T-cell (primary cell): ENCODE data around the gene PDXDC1. TPM values are rescaled to one million over a fixed set of nuclear protein-coding genes. Genes with fewer than 3 reads are reported as not detected.
"Not testable (repeated sequence)": the region's sequence is repeated elsewhere in the genome, so short reads cannot be mapped to it uniquely, and the experiment has no call there.

Experiments used
- ATAC-seq, 4 experiments: fragments of 200-7000 bp in 3 of 4; fragments of 150-1000 bp in 1 of 4; cut with Tn5 transposase; replicated peaks in 1 of 4; 1 replicate in 3 of 4; 2 replicates in 1 of 4; pipeline ENCODE4 v1.10.0; 2021; ENCODE audit warnings: moderate library complexity in 3 of 4, mild to moderate bottlenecking in 2 of 4, moderate number of reproducible peaks in 1 of 4
- CTCF ChIA-PET, 2 donors: fragments of 300-600 bp; sonication (Branson Sonifier 250); formaldehyde crosslinking; loops; one replicate each; lab custom pipeline; 2022; ENCODE audit warnings: antibody characterized with exemption in 2 of 2; lab: Charles Lee
- POLR2A ChIA-PET, 2 donors: fragments of 300-600 bp; sonication (Branson Sonifier 250); formaldehyde crosslinking; loops; one replicate each; lab custom pipeline; 2022; ENCODE audit warnings: antibody characterized with exemption in 2 of 2; lab: Charles Lee
- DNase-seq, 35 experiments: peaks; one replicate each; pipeline versions ENCODE4 v3.0.0 to v3.0.0-alpha.2; 2013 to 2023
- H3K27ac ChIP-seq: one replicate; pipeline ENCODE4 v1.5.1; 2013; ENCODE audit warnings: low read length
- H3K27me3 ChIP-seq, 2 experiments: replicated peaks in 1 of 2; 1 replicate in 1 of 2; 2 replicates in 1 of 2; pipeline versions ENCODE4 v1.6.1 to v1.7.0; 2013; ENCODE audit warnings: low read length in 1 of 2, mixed read lengths in 1 of 2; ENCODE audit not compliant: control insufficient read depth in 2 of 2, insufficient read depth in 2 of 2; ENCODE audit errors: extremely low read depth in 1 of 2
- H3K36me3 ChIP-seq, 2 donors: 1 replicate in 1 of 2; 2 replicates in 1 of 2; pipeline versions ENCODE4 v1.6.1 to v1.7.0; 2013; ENCODE audit warnings: low read length in 1 of 2; ENCODE audit not compliant: control insufficient read depth in 2 of 2, insufficient read depth in 1 of 2; ENCODE audit errors: extremely low read depth in 1 of 2
- H3K4me1 ChIP-seq, 2 experiments: 1 replicate in 1 of 2; 2 replicates in 1 of 2; pipeline versions ENCODE4 v1.6.1 to v1.7.0; 2013; ENCODE audit warnings: low read length in 2 of 2, mixed read lengths in 1 of 2; ENCODE audit not compliant: insufficient read depth in 2 of 2, control insufficient read depth in 1 of 2; ENCODE audit errors: extremely low read depth in 1 of 2
- H3K4me3 ChIP-seq, 2 donors: 1 replicate in 1 of 2; 2 replicates in 1 of 2; pipeline versions ENCODE4 v1.5.1 to v1.7.0; 2013; ENCODE audit warnings: mild to moderate bottlenecking in 2 of 2, low read length in 1 of 2, moderate library complexity in 1 of 2; ENCODE audit not compliant: control insufficient read depth in 1 of 2; ENCODE audit errors: extremely low read depth in 1 of 2
- H3K9me3 ChIP-seq: 2 replicates; pipeline ENCODE4 v1.7.0; 2013
- H3K27ac Mint-ChIP-seq, 2 donors: one replicate each; pipeline ENCODE4 v1.8.0; 2020 to 2021; ENCODE audit warnings: mild to moderate bottlenecking in 2 of 2, mixed read lengths in 2 of 2
- H3K27me3 Mint-ChIP-seq, 2 donors: one replicate each; pipeline ENCODE4 v1.8.0; 2021 to 2022; ENCODE audit warnings: mixed read lengths in 2 of 2
- H3K36me3 Mint-ChIP-seq: one replicate; pipeline ENCODE4 v1.8.0; 2021; ENCODE audit warnings: mixed read lengths
- H3K4me1 Mint-ChIP-seq, 3 donors: one replicate each; pipeline ENCODE4 v1.8.0; 2020 to 2022; ENCODE audit warnings: mixed read lengths in 3 of 3, mild to moderate bottlenecking in 1 of 3
- H3K4me3 Mint-ChIP-seq, 3 donors: one replicate each; pipeline ENCODE4 v1.8.0; 2020 to 2022; ENCODE audit warnings: mild to moderate bottlenecking in 3 of 3, mixed read lengths in 3 of 3, moderate library complexity in 3 of 3
- H3K9me3 Mint-ChIP-seq, 3 donors: one replicate each; pipeline ENCODE4 v1.8.0; 2020 to 2022; ENCODE audit warnings: mixed read lengths in 3 of 3
- WGBS: methylation state at CpG from one replicate; pipeline ENCODE4 v1.1.5; 2013; ENCODE audit warnings: missing lambda C conversion rate; ENCODE audit not compliant: insufficient coverage; 5-methylcytosine and 5-hydroxymethylcytosine counted together
- total RNA-seq, 35 experiments: library from RNA in 6 of 35; stranded (reverse) in 6 of 35; fragments of 120-200 nt in 1 of 35; gene quantifications; one replicate each; pipeline versions ENCODE4 v1.2.1 to v1.2.4 and lab custom pipeline; 2013 to 2026

Gene PDXDC1
- total RNA-seq, 5 donors from 2014 or later (not counting 1 experiment from before 2014, with no cell fraction given) = 63.3 to 84.7 (median 72.4) TPM

DNA sequence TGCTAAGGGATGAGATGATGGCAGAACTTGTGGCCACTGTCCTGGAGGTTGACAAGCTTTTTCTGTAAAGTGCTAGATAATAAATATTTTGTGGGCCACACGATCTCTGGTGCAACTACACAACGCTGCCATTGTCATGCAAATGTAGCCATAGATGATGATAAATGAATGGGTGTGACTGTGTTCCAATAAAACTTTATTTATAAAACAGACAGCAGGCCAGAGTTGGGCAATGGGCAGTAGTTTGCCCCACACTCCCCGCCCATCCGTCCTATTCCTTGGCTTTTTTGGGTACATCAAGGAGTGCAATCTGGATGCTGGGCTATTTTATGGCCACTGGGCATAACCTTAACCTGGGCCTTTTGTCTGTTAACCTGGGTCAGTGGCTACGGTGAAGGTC, 184.8 kb downstream of the PDXDC1 start:
- DNase-seq, H3K4me3 Mint-ChIP-seq, H3K27me3 Mint-ChIP-seq, H3K27ac Mint-ChIP-seq, H3K36me3 ChIP-seq, H3K4me1 ChIP-seq, H3K9me3 ChIP-seq, CTCF ChIA-PET, H3K36me3 Mint-ChIP-seq, H3K9me3 Mint-ChIP-seq, ATAC-seq, H3K27ac ChIP-seq, H3K27me3 ChIP-seq, POLR2A ChIA-PET, H3K4me3 ChIP-seq, H3K4me1 Mint-ChIP-seq: not testable (repeated sequence)
- no CpG with 5 or more reads among the region's 5 CpGs for WGBS

DNA sequence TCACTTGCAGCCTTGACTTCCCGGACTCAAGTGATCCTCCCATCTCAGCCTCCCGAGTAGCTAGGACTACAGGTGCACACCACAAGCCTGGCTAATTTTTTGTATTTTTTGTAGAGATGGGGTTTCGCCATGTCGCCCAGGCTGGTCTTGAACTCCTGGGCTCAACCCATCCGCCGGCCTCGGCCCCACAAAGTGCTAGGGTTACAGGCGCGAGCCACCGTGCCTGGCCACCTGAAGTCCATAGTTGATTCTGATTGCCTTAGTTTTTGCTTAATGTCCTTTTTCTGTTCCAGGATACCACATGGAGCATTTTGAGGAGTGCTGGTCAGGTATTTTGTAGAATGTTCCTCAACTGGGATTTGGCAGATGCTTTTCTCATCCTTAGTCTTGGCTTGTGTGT, 185.7 kb downstream of the PDXDC1 start:
- ATAC-seq, H3K36me3 ChIP-seq, H3K27ac ChIP-seq, H3K9me3 Mint-ChIP-seq, H3K36me3 Mint-ChIP-seq, H3K4me3 Mint-ChIP-seq, H3K27ac Mint-ChIP-seq, CTCF ChIA-PET, H3K4me1 Mint-ChIP-seq, H3K4me3 ChIP-seq, H3K27me3 Mint-ChIP-seq, H3K9me3 ChIP-seq, H3K27me3 ChIP-seq, POLR2A ChIA-PET, DNase-seq, H3K4me1 ChIP-seq: not testable (repeated sequence)
- 94% methylated on average over 3 of the region's 10 CpGs for WGBS

DNA sequence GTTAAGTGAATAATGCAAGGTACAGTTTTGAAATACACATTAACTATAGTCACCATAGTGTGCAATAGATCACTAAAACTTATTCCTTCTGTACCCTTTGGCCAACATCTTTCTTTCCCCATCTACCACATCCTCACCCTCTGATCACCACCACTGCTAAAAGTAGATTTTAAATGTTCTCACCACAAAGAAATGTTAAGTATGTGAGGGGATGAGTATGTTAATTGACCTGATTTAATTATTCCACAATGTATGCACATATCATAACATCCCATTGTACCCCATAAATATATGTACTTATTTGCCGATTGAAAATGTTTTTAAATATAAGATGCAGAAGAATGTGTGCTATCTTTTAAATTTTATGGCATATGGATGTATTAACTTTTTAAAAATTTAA, 188.2 kb downstream of the PDXDC1 start:
- DNase-seq, H3K9me3 ChIP-seq, H3K27me3 ChIP-seq, H3K4me3 ChIP-seq, H3K36me3 Mint-ChIP-seq, H3K4me1 ChIP-seq, H3K9me3 Mint-ChIP-seq, H3K27ac ChIP-seq, H3K27ac Mint-ChIP-seq, H3K4me3 Mint-ChIP-seq, H3K36me3 ChIP-seq, ATAC-seq, POLR2A ChIA-PET, H3K4me1 Mint-ChIP-seq, CTCF ChIA-PET: not testable (repeated sequence)
- H3K27me3 Mint-ChIP-seq = peaks cover 6 to 10% of the 10 kb centered on the region in 2 donors
- no CpG with 5 or more reads among the region's 1 CpG for WGBS

DNA sequence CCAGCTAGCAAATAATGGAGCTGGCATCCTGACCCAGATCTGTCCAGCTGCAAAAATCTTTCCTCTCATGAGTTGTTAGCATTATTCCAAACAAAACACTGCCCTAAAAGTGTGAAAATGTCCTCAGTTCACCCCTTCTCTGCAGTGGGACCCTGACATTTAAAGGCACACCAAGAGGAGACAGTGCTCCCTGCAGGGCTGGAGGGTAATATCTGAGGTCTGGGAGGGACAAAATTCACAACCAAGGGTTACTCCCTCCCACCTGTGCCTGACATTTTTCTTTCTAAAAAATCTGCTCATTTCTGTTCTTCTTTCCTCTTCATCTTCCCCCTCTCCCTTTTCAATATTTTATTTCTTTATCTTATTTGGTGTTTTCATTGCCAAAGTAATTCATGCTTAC, 191.4 kb downstream of the PDXDC1 start:
- H3K9me3 Mint-ChIP-seq, CTCF ChIA-PET, H3K4me1 ChIP-seq, H3K27ac ChIP-seq, ATAC-seq, H3K36me3 ChIP-seq, POLR2A ChIA-PET, H3K27ac Mint-ChIP-seq, DNase-seq, H3K27me3 ChIP-seq, H3K36me3 Mint-ChIP-seq, H3K4me1 Mint-ChIP-seq, H3K4me3 Mint-ChIP-seq, H3K9me3 ChIP-seq, H3K4me3 ChIP-seq: not testable (repeated sequence)
- H3K27me3 Mint-ChIP-seq = peaks cover 9 to 14% of the 10 kb centered on the region in 2 donors

DNA sequence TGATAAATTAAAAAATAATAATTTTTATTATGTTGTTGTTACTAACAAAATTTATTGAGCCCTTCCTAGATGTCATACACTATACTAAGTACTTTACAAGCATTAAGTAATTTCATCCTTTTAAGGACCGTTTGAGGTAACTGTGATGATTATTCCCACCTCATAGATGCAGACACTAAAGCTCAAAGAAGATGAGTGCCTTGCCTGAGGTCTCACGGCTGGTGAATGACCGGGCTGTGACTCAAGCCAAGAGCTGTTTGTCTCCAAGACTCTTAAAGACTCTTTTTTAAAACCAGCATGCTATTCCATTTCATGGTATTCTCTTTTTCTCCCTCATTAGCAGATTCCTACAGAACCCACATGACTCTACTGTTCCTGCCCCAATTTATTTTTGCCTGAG, 193.5 kb downstream of the PDXDC1 start:
- H3K36me3 ChIP-seq, H3K4me3 ChIP-seq, H3K27me3 ChIP-seq, H3K27ac ChIP-seq, H3K4me1 Mint-ChIP-seq, POLR2A ChIA-PET, DNase-seq, H3K36me3 Mint-ChIP-seq, H3K9me3 ChIP-seq, H3K4me1 ChIP-seq, ATAC-seq, CTCF ChIA-PET, H3K4me3 Mint-ChIP-seq, H3K27ac Mint-ChIP-seq, H3K9me3 Mint-ChIP-seq: not testable (repeated sequence)
- H3K27me3 Mint-ChIP-seq = peaks cover 9 to 10% of the 10 kb centered on the region in 2 donors
- WGBS = 100% methylated on average over 1 of the region's 3 CpGs

DNA sequence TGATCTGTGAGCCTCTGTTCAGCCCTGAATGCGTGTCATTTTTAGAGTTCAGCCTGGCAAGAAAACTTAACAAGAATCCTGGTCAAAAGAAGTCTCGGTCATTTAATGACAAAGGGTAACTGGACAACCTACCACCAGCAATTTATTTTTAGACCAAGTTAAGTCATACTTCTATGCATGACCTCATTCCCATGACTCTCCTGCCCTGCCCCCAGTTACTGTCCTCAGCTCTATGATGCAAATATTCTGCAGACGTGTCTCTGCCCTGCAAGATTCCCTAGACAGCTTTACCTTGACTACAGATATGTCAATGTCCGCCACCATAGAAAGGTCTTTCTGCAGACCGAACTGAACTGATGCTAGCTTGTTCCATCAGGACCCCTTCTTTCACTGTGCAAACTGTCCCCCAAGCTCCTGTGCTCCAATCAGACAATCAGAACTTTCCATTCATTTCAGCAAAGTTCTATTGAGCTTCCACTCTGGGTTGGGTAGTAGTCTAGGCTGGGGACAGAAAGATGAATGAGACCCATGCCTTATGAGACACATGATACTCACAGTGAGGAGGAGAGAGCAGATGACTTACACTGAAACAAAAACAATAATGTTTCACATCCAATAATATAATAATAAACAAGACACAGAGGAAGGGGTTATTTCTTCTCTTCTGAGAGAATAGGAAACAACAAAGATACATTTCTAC, 194.3 kb downstream of the PDXDC1 start:
- H3K4me1 ChIP-seq, H3K27me3 ChIP-seq, DNase-seq, H3K4me1 Mint-ChIP-seq, H3K4me3 ChIP-seq, H3K27ac Mint-ChIP-seq, H3K9me3 Mint-ChIP-seq, H3K27ac ChIP-seq, H3K36me3 ChIP-seq, POLR2A ChIA-PET, H3K36me3 Mint-ChIP-seq, H3K9me3 ChIP-seq, CTCF ChIA-PET, ATAC-seq, H3K4me3 Mint-ChIP-seq: not testable (repeated sequence)
- WGBS = 60% methylated on average over 3 of the region's 5 CpGs
- peaks cover 9 to 10% of the 10 kb centered on the region in 2 donors for H3K27me3 Mint-ChIP-seq

DNA sequence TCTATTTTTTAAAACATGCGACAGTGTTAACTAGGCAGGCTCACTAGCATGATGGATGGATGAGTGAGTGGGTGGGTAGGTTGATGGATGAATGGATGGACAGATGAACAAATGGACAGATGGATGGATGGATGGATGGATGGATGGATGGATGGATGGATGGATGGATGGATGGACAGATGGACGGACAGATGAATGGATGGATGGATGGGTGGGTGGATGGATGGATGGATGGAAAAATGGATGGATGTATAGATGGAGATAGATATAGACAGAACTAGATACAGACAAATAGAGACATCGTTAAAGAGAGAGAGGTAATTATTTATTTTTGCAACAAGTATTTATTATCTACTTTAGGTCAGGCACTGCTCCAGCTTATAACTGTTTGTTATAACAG, 205.1 kb downstream of the PDXDC1 start:
- H3K4me3 Mint-ChIP-seq, CTCF ChIA-PET, H3K27ac Mint-ChIP-seq, H3K9me3 Mint-ChIP-seq, H3K4me1 ChIP-seq, H3K4me3 ChIP-seq, H3K27me3 Mint-ChIP-seq, H3K36me3 ChIP-seq, ATAC-seq, H3K27ac ChIP-seq, H3K9me3 ChIP-seq, H3K27me3 ChIP-seq, DNase-seq, H3K4me1 Mint-ChIP-seq, POLR2A ChIA-PET, H3K36me3 Mint-ChIP-seq: not testable (repeated sequence)
- WGBS = 82% methylated on average over 1 of the region's 3 CpGs
